Breast epithelium (tissue), 3 donors: ENCODE results near the gene SRGAP1.

Source experiments
- CTCF ChIP-seq, 3 donors: fragments of 450-650 bp; IDR thresholded peaks; one replicate each; pipeline ENCODE4 v1.5.1; 2016 to 2017; ENCODE audit warnings: antibody characterized with exemption in 3 of 3, mild to moderate bottlenecking in 3 of 3, moderate library complexity in 3 of 3
- POLR2A ChIP-seq: fragments of 450-650 bp; IDR thresholded peaks from one replicate; pipeline ENCODE4 v1.6.1; 2016; ENCODE audit warnings: antibody characterized with exemption, mild to moderate bottlenecking, moderate library complexity
- POLR2AphosphoS5 ChIP-seq, 3 donors: sonication (generic); formaldehyde crosslinking; IDR thresholded peaks; one replicate each; pipeline ENCODE4 v1.6.1; 2017; ENCODE audit warnings: antibody characterized with exemption in 3 of 3

GRCh38 chr12:63844391-63845341 lies at the start of gene SRGAP1:
- TF ChIP-seq CTCF (IDR thresholded peaks at IDR 0.05), result no peak
- no peak for TF ChIP-seq POLR2A
- TF ChIP-seq POLR2AphosphoS5 (IDR thresholded peaks at IDR 0.05), result peak; percentile 9 to 46 (median 25)
